ENCODE data around the gene SNRPD3.

Gene SNRPD3

GRCh38 chr22:24578355-24579257 lies 22.8 kb downstream of the SNRPD3 start:
- Mint-ChIP-seq H3K4me3 (no peak overlapping the region), H3K4me1 (no peaks in the 10 kb centered on the region), H3K36me3 (peaks cover 26% of the 10 kb centered on the region), H3K9me3 (no peaks in the 10 kb centered on the region), H3K27ac (no peak overlapping the region), H3K27me3 (no peaks in the 10 kb centered on the region)
- no peak for ATAC-seq

GRCh38 chr22:24579258-24579601 lies 23.4 kb downstream of the SNRPD3 start:
- no peaks in the 10 kb centered on the region for H3K27me3 Mint-ChIP-seq
- H3K9me3 Mint-ChIP-seq = no peaks in the 10 kb centered on the region
- no peak overlapping the region for H3K27ac Mint-ChIP-seq
- no peak overlapping the region for H3K4me3 Mint-ChIP-seq
- peaks cover 24% of the 10 kb centered on the region for H3K36me3 Mint-ChIP-seq
- no peak for ATAC-seq
- H3K4me1 Mint-ChIP-seq = no peaks in the 10 kb centered on the region

- H3K9me3 Mint-ChIP-seq = no peaks in the 10 kb centered on the region
- H3K36me3 Mint-ChIP-seq = peaks cover 14% of the 10 kb centered on the region
- H3K4me3 Mint-ChIP-seq = no peak overlapping the region
- H3K27me3 Mint-ChIP-seq = no peaks in the 10 kb centered on the region
- H3K27ac Mint-ChIP-seq = no peak overlapping the region
- ATAC-seq = no peak
- no peaks in the 10 kb centered on the region for H3K4me1 Mint-ChIP-seq
These were observed 24.5 kb downstream of the SNRPD3 start for GRCh38 chr22:24580276-24580675.

GRCh38 chr22:24582056-24582814 lies 26.4 kb downstream of the SNRPD3 start:
- H3K27me3 Mint-ChIP-seq = no peaks in the 10 kb centered on the region
- H3K9me3 Mint-ChIP-seq = no peaks in the 10 kb centered on the region
- H3K27ac Mint-ChIP-seq = no peak overlapping the region
- ATAC-seq = no peak
- H3K4me1 Mint-ChIP-seq = no peaks in the 10 kb centered on the region
- no peak overlapping the region for H3K4me3 Mint-ChIP-seq
- H3K36me3 Mint-ChIP-seq = no peaks in the 10 kb centered on the region

GRCh38 chr22:24583221-24584165 lies 27.7 kb downstream of the SNRPD3 start:
- Mint-ChIP-seq H3K4me1 (no peaks in the 10 kb centered on the region), H3K4me3 (no peak overlapping the region), H3K27ac (no peak overlapping the region), H3K36me3 (no peaks in the 10 kb centered on the region), H3K27me3 (no peaks in the 10 kb centered on the region), H3K9me3 (no peaks in the 10 kb centered on the region)
- ATAC-seq = no peak

- no peak overlapping the region for H3K27ac Mint-ChIP-seq
- no peak overlapping the region for H3K4me3 Mint-ChIP-seq
- H3K27me3 Mint-ChIP-seq = no peaks in the 10 kb centered on the region
- no peaks in the 10 kb centered on the region for H3K9me3 Mint-ChIP-seq
- ATAC-seq = no peak
- no peaks in the 10 kb centered on the region for H3K36me3 Mint-ChIP-seq
- H3K4me1 Mint-ChIP-seq = no peaks in the 10 kb centered on the region
These were observed 28.5 kb downstream of the SNRPD3 start for GRCh38 chr22:24584166-24584790.

- no peak overlapping the region for H3K4me3 Mint-ChIP-seq
- H3K27me3 Mint-ChIP-seq = no peaks in the 10 kb centered on the region
- no peaks in the 10 kb centered on the region for H3K36me3 Mint-ChIP-seq
- no peak overlapping the region for H3K27ac Mint-ChIP-seq
- no peaks in the 10 kb centered on the region for H3K4me1 Mint-ChIP-seq
- no peak for ATAC-seq
- H3K9me3 Mint-ChIP-seq = no peaks in the 10 kb centered on the region
These were observed 29.1 kb downstream of the SNRPD3 start for GRCh38 chr22:24584871-24585411.

GRCh38 chr22:24585461-24585860 lies 29.7 kb downstream of the SNRPD3 start:
- no peaks in the 10 kb centered on the region for H3K9me3 Mint-ChIP-seq
- no peak overlapping the region for H3K27ac Mint-ChIP-seq
- no peaks in the 10 kb centered on the region for H3K27me3 Mint-ChIP-seq
- no peak overlapping the region for H3K4me3 Mint-ChIP-seq
- H3K36me3 Mint-ChIP-seq = no peaks in the 10 kb centered on the region
- ATAC-seq = no peak
- no peaks in the 10 kb centered on the region for H3K4me1 Mint-ChIP-seq

GRCh38 chr22:24585927-24586546 lies 30.2 kb downstream of the SNRPD3 start:
- Mint-ChIP-seq H3K27ac (no peak overlapping the region), H3K27me3 (no peaks in the 10 kb centered on the region), H3K9me3 (no peaks in the 10 kb centered on the region), H3K36me3 (no peaks in the 10 kb centered on the region), H3K4me3 (no peak overlapping the region), H3K4me1 (no peaks in the 10 kb centered on the region)
- ATAC-seq = no peak

GRCh38 chr22:24587251-24587650 lies 31.5 kb downstream of the SNRPD3 start:
- Mint-ChIP-seq H3K27ac (no peak overlapping the region), H3K9me3 (no peaks in the 10 kb centered on the region), H3K36me3 (no peaks in the 10 kb centered on the region), H3K4me3 (no peak overlapping the region), H3K4me1 (peaks cover 3% of the 10 kb centered on the region), H3K27me3 (no peaks in the 10 kb centered on the region)
- ATAC-seq = no peak

- no peaks in the 10 kb centered on the region for H3K27me3 Mint-ChIP-seq
- no peak overlapping the region for H3K27ac Mint-ChIP-seq
- ATAC-seq = no peak
- no peaks in the 10 kb centered on the region for H3K36me3 Mint-ChIP-seq
- no peaks in the 10 kb centered on the region for H3K9me3 Mint-ChIP-seq
- H3K4me1 Mint-ChIP-seq = peaks cover 6% of the 10 kb centered on the region
- no peak overlapping the region for H3K4me3 Mint-ChIP-seq
These were observed 32.1 kb downstream of the SNRPD3 start for GRCh38 chr22:24587948-24588347.

GRCh38 chr22:24588381-24588756 lies 32.6 kb downstream of the SNRPD3 start:
- no peak for ATAC-seq
- no peaks in the 10 kb centered on the region for H3K36me3 Mint-ChIP-seq
- H3K27me3 Mint-ChIP-seq = no peaks in the 10 kb centered on the region
- H3K27ac Mint-ChIP-seq = no peak overlapping the region
- H3K4me1 Mint-ChIP-seq = peaks cover 6% of the 10 kb centered on the region
- no peaks in the 10 kb centered on the region for H3K9me3 Mint-ChIP-seq
- no peak overlapping the region for H3K4me3 Mint-ChIP-seq

- H3K4me3 Mint-ChIP-seq = no peak overlapping the region
- ATAC-seq = no peak
- H3K27me3 Mint-ChIP-seq = no peaks in the 10 kb centered on the region
These were observed 33.1 kb downstream of the SNRPD3 start for GRCh38 chr22:24588757-24589481.

More at GRCh38 chr22:24588757-24589481, 33.1 kb downstream of the SNRPD3 start:
- Mint-ChIP-seq H3K4me1 (peaks cover 6% of the 10 kb centered on the region), H3K27ac (no peak overlapping the region), H3K36me3 (no peaks in the 10 kb centered on the region), H3K9me3 (no peaks in the 10 kb centered on the region)

Data from stimulated activated memory B cell treated with anti-CD40 and anti-IgM and Interleukin-4, amounts not matched to agents 10 μg/mL and 1 μg/mL and 100 μg/mL, for 72 hours (primary cell).